ENCODE results near the gene GGN.
"Not testable (repeated sequence)": the region's sequence is repeated elsewhere in the genome, so short reads cannot be mapped to it uniquely, and the experiment has no call there.

The GGN gene

GRCh38 chr19:38387550-38388348 is at the start of gene GGN:
GGN (minus strand) TSS chr19:38388034; CDS start chr19:38387261, 773 bp downstream.
- DNase-seq = peak; percentile 87 to 96

GRCh38 chr19:38437295-38437694 is 49.5 kb upstream of the GGN start:
- DNase-seq = no peak

- DNase-seq = no peak
These were observed 46.8 kb upstream of the GGN start for GRCh38 chr19:38434549-38435051.

- DNase-seq = no peak
These were observed 45.5 kb upstream of the GGN start, which contains the start of gene RYR1 for GRCh38 chr19:38433268-38433733. RYR1 (plus strand) TSS chr19:38433691; CDS start chr19:38433830, 139 bp downstream.

- DNase-seq = no peak
These were observed 43.1 kb upstream of the GGN start for GRCh38 chr19:38430931-38431330.

- DNase-seq = no peak
These were observed 42.0 kb upstream of the GGN start for GRCh38 chr19:38429811-38430156.

GRCh38 chr19:38429055-38429810 is 41.4 kb upstream of the GGN start:
- no peak for DNase-seq

- not testable (repeated sequence) for DNase-seq
These were observed 39.3 kb upstream of the GGN start for GRCh38 chr19:38427035-38427677.

GRCh38 chr19:38425810-38426466 is 38.1 kb upstream of the GGN start, which contains the start of gene RASGRP4:
RASGRP4 (minus strand) TSS chr19:38426219; CDS start chr19:38426091, 128 bp downstream.
- no peak for DNase-seq

GRCh38 chr19:38425222-38425809 is 37.5 kb upstream of the GGN start:
- no peak for DNase-seq

- no peak for DNase-seq
These were observed 36.4 kb upstream of the GGN start for GRCh38 chr19:38424272-38424671.

GRCh38 chr19:38422438-38422837 is 34.6 kb upstream of the GGN start:
- DNase-seq = no peak

- no peak for DNase-seq
These were observed 34.0 kb upstream of the GGN start for GRCh38 chr19:38421856-38422255.

GRCh38 chr19:38420935-38421334 is 33.1 kb upstream of the GGN start:
- no peak for DNase-seq

GRCh38 chr19:38417544-38418506 is 30.0 kb upstream of the GGN start:
- no peak for DNase-seq

GRCh38 chr19:38417146-38417543 is 29.3 kb upstream of the GGN start:
- DNase-seq = no peak

GRCh38 chr19:38413416-38413815 is 25.6 kb upstream of the GGN start:
- no peak for DNase-seq

GRCh38 chr19:38412961-38413360 is 25.1 kb upstream of the GGN start:
- DNase-seq = no peak

GRCh38 chr19:38412491-38412890 is 24.7 kb upstream of the GGN start:
- no peak for DNase-seq

- DNase-seq = not testable (repeated sequence)
These were observed 24.1 kb upstream of the GGN start for GRCh38 chr19:38411898-38412297.
